Activated CD4-positive, alpha-beta T cell treated with anti-CD3 and anti-CD28 coated beads for 36 hours (primary cell): ENCODE data around the gene PACS2. TPM values are rescaled to one million over a fixed set of nuclear protein-coding genes. Genes with fewer than 3 reads are reported as not detected.

ENCODE experiments used
- ATAC-seq: fragments of 200-7000 bp; cut with Tn5 transposase; one replicate; pipeline ENCODE4 v1.10.0; 2021; ENCODE audit warnings: mild to moderate bottlenecking, moderate library complexity
- CTCF ChIA-PET: fragments of 350-600 bp; sonication (Branson Sonifier 250); formaldehyde crosslinking; loops from one replicate; lab custom pipeline; 2021; ENCODE audit warnings: antibody characterized with exemption; lab: Charles Lee
- POLR2A ChIA-PET: fragments of 350-600 bp; sonication (Branson Sonifier 250); formaldehyde crosslinking; loops from one replicate; lab custom pipeline; 2021; ENCODE audit warnings: antibody characterized with exemption, inconsistent platforms; lab: Charles Lee
- DNase-seq: peaks from one replicate; pipeline ENCODE4 v3.0.0-alpha.2; 2020
- H3K27ac Mint-ChIP-seq: one replicate; pipeline ENCODE4 v1.8.0; 2021; ENCODE audit warnings: mixed read lengths
- H3K27me3 Mint-ChIP-seq: one replicate; pipeline ENCODE4 v1.8.0; 2021; ENCODE audit warnings: mixed read lengths
- H3K36me3 Mint-ChIP-seq: one replicate; pipeline ENCODE4 v1.8.0; 2021; ENCODE audit warnings: low read depth, mixed read lengths
- H3K4me1 Mint-ChIP-seq: one replicate; pipeline ENCODE4 v1.8.0; 2021; ENCODE audit warnings: mixed read lengths
- H3K4me3 Mint-ChIP-seq: one replicate; pipeline ENCODE4 v1.8.0; 2021; ENCODE audit warnings: mild to moderate bottlenecking, moderate library complexity, mixed read lengths
- H3K9me3 Mint-ChIP-seq: one replicate; pipeline ENCODE4 v1.8.0; 2021; ENCODE audit warnings: low read depth, mixed read lengths
- intact Hi-C, 2 experiments: fragments of 100-400 bp; cut with DNase I in 1 of 2; cut with micrococcal nuclease in 1 of 2; formaldehyde crosslinking; loops; one replicate each; pipeline versions ENCODE4 v1.14.2 to v1.15.1; 2022 to 2024; cut with DNase I, micrococcal nuclease
- total RNA-seq, 2 experiments: library from RNA; stranded (reverse); gene quantifications; one replicate each; pipeline ENCODE4 v1.2.3, GENCODE V29; 2021

The PACS2 gene
- total RNA-seq, 2 experiments from 2014 or later = 30.6 to 32.9 TPM

DNA sequence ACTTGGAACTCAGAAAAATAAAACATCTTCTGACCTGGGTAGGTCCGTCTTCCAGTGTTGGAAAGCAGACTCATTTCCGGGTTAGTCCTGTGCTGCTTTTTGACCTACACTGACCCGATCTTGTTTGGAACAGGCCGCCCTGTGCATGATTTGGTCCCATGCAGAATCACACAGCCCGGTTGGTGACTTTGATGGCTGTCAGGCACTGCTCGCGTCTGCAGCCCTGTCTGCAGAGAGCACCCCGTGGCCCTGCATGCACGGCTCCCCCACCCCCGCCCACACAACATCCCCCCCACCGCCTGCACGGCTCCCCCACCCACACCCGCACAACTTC is 31.6 kb downstream of the PACS2 start:
- Mint-ChIP-seq H3K27ac (no peak overlapping the region), H3K9me3 (peaks cover 4% of the 10 kb centered on the region), H3K4me1 (no peaks in the 10 kb centered on the region), H3K4me3 (no peak overlapping the region), H3K27me3 (no peaks in the 10 kb centered on the region), H3K36me3 (peaks cover 2% of the 10 kb centered on the region)
- CTCF ChIA-PET = interaction anchor here (0.6 kb wide), 1 partner anchor 12 kb away, joined by 3 read pairs; no protein-coding TSS in a partner anchor
- POLR2A ChIA-PET = no interaction called here
- intact Hi-C loops = no loop called here
- DNase-seq (no peak), ATAC-seq (no peak)

DNA sequence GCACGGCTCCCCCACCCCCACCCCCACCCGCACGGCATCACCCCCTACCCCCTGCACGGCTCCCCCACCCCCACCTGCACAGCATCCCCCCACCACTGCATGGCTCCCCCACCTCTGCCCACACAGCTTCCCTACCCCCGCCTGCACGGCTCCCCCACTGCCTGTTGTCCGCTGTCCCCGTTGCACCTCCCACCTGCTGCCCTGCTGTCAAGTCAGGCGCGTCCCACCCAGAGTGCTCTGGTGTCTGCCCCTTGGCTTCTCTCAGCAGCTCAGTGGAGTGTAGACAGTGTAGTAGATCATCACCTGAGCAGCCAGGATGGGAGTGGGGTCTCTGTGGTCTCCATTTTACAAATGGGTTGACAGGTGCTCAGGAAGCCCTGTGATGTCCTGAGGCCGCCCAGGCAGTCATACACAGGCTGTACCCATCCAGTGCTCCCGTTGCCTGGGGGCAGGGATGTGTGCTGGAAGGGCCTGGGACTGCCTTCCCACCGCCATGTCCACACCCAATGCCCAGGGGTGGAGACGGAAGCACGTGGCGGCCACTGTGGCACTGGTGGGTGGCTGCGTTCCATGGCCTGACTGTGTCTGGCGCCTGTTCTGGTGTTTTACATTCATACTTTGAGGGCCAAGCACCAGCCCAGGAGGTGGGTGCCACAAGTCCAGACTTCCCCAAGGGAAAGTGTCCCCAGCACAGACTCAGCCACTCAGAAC is 32.5 kb downstream of the PACS2 start:
- ChIA-PET POLR2A (no interaction called here), CTCF (no interaction called here)
- no peaks in the 10 kb centered on the region for H3K36me3 Mint-ChIP-seq
- intact Hi-C loops = no loop called here
- peaks cover under 1% of the 10 kb centered on the region for H3K4me1 Mint-ChIP-seq
- no peak overlapping the region for H3K4me3 Mint-ChIP-seq
- H3K27me3 Mint-ChIP-seq = no peaks in the 10 kb centered on the region
- no peak overlapping the region for H3K27ac Mint-ChIP-seq
- ATAC-seq = no peak
- peaks cover 4% of the 10 kb centered on the region for H3K9me3 Mint-ChIP-seq
- DNase-seq = no peak

DNA sequence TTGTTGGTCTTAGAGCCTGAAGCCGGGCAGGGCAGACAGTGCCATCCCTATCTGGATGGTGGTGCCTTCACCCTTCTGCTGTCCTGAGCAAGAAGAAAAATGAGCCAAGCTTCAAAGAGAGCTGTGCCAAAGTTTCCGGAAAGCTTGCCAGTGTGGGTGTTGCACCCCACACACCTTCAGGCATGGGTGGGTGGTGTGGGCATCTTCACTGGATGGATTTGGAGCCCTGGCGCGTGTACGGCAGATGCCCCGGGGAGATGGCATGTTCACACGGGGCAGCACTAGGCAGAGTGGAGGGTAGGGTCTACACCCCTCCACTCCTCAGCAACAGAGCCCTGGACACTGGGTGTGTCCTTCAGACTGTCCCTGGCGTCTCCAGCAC is 33.0 kb downstream of the PACS2 start:
- DNase-seq (no peak), ATAC-seq (no peak)
- Mint-ChIP-seq H3K4me1 (peaks cover 2% of the 10 kb centered on the region), H3K27ac (no peak overlapping the region), H3K36me3 (no peaks in the 10 kb centered on the region), H3K27me3 (no peaks in the 10 kb centered on the region), H3K4me3 (no peak overlapping the region), H3K9me3 (peaks cover 4% of the 10 kb centered on the region)
- intact Hi-C loops = no loop called here
- ChIA-PET CTCF (no interaction called here), POLR2A (no interaction called here)

DNA sequence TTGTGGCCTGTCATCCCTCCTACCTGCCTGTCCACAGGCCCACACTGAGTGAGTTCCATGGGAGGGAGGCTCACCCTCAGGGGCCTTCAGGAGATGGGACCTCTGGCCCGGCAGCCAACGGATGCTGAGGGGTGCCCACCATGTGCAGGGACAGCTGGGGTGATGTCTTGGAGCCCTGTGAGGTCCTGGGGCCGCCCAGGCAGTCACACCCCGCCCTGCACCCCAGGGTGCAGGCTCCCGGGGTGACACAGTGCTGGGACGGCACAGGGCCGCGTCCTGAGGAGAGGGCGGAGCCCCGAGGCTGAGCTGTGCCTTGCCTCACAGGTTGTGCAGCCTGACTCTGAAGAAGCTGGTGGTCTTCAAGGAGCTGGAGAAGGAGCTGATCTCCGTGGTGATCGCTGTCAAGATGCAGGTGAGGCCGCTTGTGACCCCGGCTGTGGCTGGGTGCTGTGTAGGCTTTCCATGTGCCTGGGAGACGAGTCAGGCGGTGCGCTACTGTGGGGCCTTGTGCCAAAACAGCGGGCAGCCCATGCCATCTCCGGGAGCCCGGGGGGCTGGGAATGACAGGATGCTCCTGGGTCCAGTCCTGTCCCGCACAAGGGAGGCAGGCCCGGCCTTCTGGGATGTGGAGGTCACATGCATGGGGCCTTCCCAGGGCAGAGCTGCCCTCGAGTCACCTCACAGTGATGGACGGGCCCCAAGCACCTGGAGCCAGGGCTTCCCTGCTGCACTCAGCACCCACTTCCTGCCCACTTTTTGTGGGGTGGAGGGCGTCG is 33.8 kb downstream of the PACS2 start:
- Mint-ChIP-seq H3K27ac (no peak overlapping the region), H3K27me3 (no peaks in the 10 kb centered on the region), H3K36me3 (no peaks in the 10 kb centered on the region), H3K4me3 (no peak overlapping the region), H3K9me3 (peaks cover 4% of the 10 kb centered on the region), H3K4me1 (peaks cover 2% of the 10 kb centered on the region)
- ATAC-seq (no peak), DNase-seq (no peak)
- intact Hi-C loops = no loop called here
- POLR2A ChIA-PET = no interaction called here
- CTCF ChIA-PET = no interaction called here

DNA sequence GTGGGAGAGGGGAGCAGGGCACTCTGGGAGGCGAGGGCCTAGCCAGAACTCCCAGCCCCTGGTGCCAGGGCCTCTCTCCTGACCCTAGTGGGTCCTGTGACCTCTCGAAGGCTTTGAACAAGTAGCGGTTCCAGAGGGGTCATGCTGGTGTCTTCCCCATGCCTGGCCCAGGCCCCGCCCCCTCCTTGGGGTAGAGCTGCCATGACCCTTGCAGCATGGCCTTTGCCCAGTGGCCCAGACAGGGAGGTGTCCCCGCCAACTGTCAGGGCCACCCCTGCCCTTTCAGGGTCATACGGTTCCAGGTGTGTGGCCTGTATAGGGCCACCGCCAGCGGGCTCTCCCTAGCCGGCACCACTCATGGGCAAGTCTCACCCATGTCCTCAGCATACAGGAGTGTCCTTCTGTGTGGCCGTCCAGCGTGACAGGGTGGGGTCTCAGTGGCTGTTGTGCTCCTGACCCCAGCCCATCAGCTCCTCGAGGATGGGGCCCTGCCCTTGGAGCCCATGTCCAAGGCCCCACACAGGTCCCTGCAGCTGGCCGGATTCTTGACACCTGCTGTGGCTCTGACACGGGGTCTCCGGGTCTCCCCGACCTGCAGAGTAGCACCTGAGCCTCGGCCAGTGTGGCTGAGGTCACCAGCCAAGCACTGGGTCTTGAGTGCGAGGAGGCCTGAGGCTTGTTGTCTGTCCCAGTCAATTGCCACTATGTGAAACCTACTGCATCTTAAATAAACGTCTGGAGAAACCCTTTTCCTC is 34.6 kb downstream of the PACS2 start:
- peaks cover 2% of the 10 kb centered on the region for H3K4me1 Mint-ChIP-seq
- ChIA-PET CTCF (no interaction called here), POLR2A (interaction anchor here (0.7 kb wide), 1 partner anchor 38 kb away, joined by 3 read pairs; no protein-coding TSS in a partner anchor)
- peaks cover 4% of the 10 kb centered on the region for H3K9me3 Mint-ChIP-seq
- intact Hi-C loops = no loop called here
- no peak for ATAC-seq
- no peak overlapping the region for H3K27ac Mint-ChIP-seq
- no peaks in the 10 kb centered on the region for H3K36me3 Mint-ChIP-seq
- DNase-seq = no peak
- H3K27me3 Mint-ChIP-seq = no peaks in the 10 kb centered on the region
- H3K4me3 Mint-ChIP-seq = no peak overlapping the region

DNA sequence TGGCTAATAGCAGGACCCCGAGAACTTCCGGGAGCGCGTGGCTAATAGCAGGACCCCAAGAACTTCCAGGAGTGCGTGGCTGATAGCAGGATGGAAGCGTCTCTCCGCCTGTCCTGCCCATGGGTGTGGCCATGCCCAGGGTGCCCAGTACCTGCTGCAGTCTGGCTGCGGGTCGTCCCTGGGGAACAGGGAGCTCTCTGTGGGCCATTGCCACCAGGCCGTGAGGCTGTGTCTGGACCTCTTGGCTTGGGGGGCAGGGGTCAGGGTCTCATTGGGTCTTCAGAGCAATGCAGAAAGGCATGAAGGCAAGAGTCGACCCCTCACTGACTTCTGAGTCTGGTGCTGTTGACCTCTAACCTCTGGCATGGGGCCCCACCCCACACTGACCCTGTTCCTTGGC is 35.4 kb downstream of the PACS2 start:
- Mint-ChIP-seq H3K36me3 (no peaks in the 10 kb centered on the region), H3K9me3 (peaks cover 4% of the 10 kb centered on the region), H3K27ac (no peak overlapping the region), H3K4me1 (peaks cover 2% of the 10 kb centered on the region), H3K27me3 (no peaks in the 10 kb centered on the region), H3K4me3 (no peak overlapping the region)
- no peak for DNase-seq
- ATAC-seq = no peak
- intact Hi-C loops = loop anchor here (5.0 kb wide), 2 partner anchors 58 to 83 kb away; no protein-coding TSS in a partner anchor
- CTCF ChIA-PET = no interaction called here
- POLR2A ChIA-PET = interaction anchor here (0.7 kb wide), 1 partner anchor 38 kb away, joined by 3 read pairs; no protein-coding TSS in a partner anchor

DNA sequence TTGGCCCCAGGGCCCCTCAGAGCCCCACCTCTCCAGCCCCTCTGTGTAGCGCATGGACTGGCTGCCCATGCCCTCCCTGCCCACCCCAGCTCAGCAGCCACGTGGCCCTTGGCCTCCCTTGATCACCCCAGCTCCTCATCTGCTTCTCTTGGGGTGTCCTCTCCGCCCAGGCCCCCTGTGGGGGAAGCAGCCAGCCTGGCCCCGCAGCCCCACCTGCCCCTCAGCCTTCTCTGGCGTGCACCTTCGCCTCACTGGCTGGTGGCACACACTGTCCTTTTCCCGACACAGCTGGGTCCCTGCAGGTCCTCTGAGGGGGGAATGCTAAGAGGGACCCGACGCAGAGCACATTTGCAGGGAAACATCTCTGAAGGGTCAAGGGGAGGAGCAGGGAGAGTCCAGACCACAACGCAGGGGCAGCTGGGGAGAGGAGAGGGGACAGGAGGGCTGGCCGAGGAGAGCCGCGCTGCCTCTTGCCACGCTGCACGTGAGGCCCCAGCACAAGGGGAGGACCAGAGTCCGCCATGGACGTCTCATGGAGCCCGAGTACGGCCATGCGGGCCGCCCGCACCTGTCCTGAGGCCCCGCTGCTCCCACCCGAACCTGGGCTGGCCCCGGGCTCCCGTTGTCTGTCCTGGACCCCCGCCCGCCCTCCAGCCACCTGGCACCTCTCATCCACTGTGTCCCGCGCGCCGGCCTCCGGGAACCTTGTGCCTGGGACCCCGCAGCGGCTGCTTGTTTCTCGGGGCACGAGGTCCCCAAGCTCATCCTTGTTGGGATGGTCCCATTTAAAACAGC is 36.1 kb downstream of the PACS2 start:
- DNase-seq (no peak), ATAC-seq (no peak)
- Mint-ChIP-seq H3K27me3 (no peaks in the 10 kb centered on the region), H3K4me1 (peaks cover 2% of the 10 kb centered on the region), H3K27ac (no peak overlapping the region), H3K9me3 (peaks cover under 1% of the 10 kb centered on the region), H3K4me3 (no peak overlapping the region), H3K36me3 (no peaks in the 10 kb centered on the region)
- POLR2A ChIA-PET = no interaction called here
- intact Hi-C loops = loop anchor here (5.0 kb wide), 2 partner anchors 58 to 83 kb away; no protein-coding TSS in a partner anchor
- CTCF ChIA-PET = interaction anchor here (1.3 to 2.0 kb wide), 3 partner anchors 12 to 149 kb away, joined by 5 to 7 read pairs (median 6); no protein-coding TSS in a partner anchor

- Mint-ChIP-seq H3K4me3 (no peak overlapping the region), H3K4me1 (peaks cover 2% of the 10 kb centered on the region), H3K27me3 (no peaks in the 10 kb centered on the region), H3K27ac (no peak overlapping the region), H3K36me3 (no peaks in the 10 kb centered on the region), H3K9me3 (no peaks in the 10 kb centered on the region)
- ChIA-PET CTCF (interaction anchor here (0.6 to 2.0 kb wide), 9 partner anchors 13 to 417 kb away, joined by 3 to 7 read pairs (median 5); no protein-coding TSS in a partner anchor), POLR2A (interaction anchor here (0.9 kb wide), 1 partner anchor 87 kb away, joined by 4 read pairs; no protein-coding TSS in a partner anchor)
- intact Hi-C loops = loop anchor here (5.0 kb wide), 2 partner anchors 59 to 84 kb away; no protein-coding TSS in a partner anchor
- ATAC-seq (no peak), DNase-seq (no peak)
Observed at GRCh38 chr14:105351410-105351809, 36.9 kb downstream of the PACS2 start.

GRCh38 chr14:105351920-105352851 is 37.6 kb downstream of the PACS2 start:
- H3K9me3 Mint-ChIP-seq = no peaks in the 10 kb centered on the region
- H3K27ac Mint-ChIP-seq = no peak overlapping the region
- ChIA-PET POLR2A (interaction anchor here (0.9 to 1.0 kb wide), 2 partner anchors 76 to 86 kb away, joined by 3 to 4 read pairs; no protein-coding TSS in a partner anchor), CTCF (interaction anchor here (0.6 to 2.0 kb wide), 19 partner anchors 12 to 417 kb away, joined by 3 to 7 read pairs (median 4); no protein-coding TSS in a partner anchor)
- H3K27me3 Mint-ChIP-seq = no peaks in the 10 kb centered on the region
- no peak overlapping the region for H3K4me3 Mint-ChIP-seq
- DNase-seq (peak; percentile 94), ATAC-seq (peak; percentile 99)
- no peaks in the 10 kb centered on the region for H3K36me3 Mint-ChIP-seq
- intact Hi-C loops = loop anchor here (1.0 to 5.0 kb wide), 7 partner anchors 37 to 419 kb away; partner anchors contain the start of gene PACS2 (in 1 of the 2)
- H3K4me1 Mint-ChIP-seq = peaks cover 2% of the 10 kb centered on the region

- Mint-ChIP-seq H3K27me3 (no peaks in the 10 kb centered on the region), H3K36me3 (no peaks in the 10 kb centered on the region), H3K9me3 (no peaks in the 10 kb centered on the region), H3K4me1 (peaks cover 2% of the 10 kb centered on the region), H3K27ac (no peak overlapping the region), H3K4me3 (no peak overlapping the region)
- intact Hi-C loops = loop anchor here (2.0 to 5.0 kb wide), 3 partner anchors 38 to 86 kb away; partner anchors contain the start of gene PACS2 (in 1 of the 2)
- ATAC-seq = no peak
- CTCF ChIA-PET = no interaction called here
- no peak for DNase-seq
- POLR2A ChIA-PET = no interaction called here
Observed at GRCh38 chr14:105353136-105353535, 38.6 kb downstream of the PACS2 start.
